H1 (cell line): ENCODE results near the gene BCAS1.

Experiments used
- CEBPB ChIP-seq: IDR thresholded peaks from 2 replicates; pipeline ENCODE4 v1.6.1; 2012; ENCODE audit warnings: low read depth, low read length
- CHD2 ChIP-seq: IDR thresholded peaks from 2 replicates; pipeline ENCODE4 v1.6.1; 2012; ENCODE audit warnings: low read length, improper control_type of control experiment
- EP300 ChIP-seq, 2 experiments: IDR thresholded peaks; 1 replicate in 1 of 2; 2 replicates in 1 of 2; pipeline ENCODE4 v1.6.1; 2011 to 2012; ENCODE audit warnings: low read depth in 2 of 2, low read length in 2 of 2, mild to moderate bottlenecking in 2 of 2, borderline replicate concordance in 1 of 2, inconsistent platforms in 1 of 2, moderate library complexity in 1 of 2
- EZH2 ChIP-seq: fragments of 200-600 bp; sonication (generic); IDR thresholded peaks from 2 replicates; pipeline ENCODE4 v1.7.1; 2012; ENCODE audit warnings: low read depth, mild to moderate bottlenecking, moderate library complexity, low read length, inconsistent platforms; ENCODE audit not compliant: severe bottlenecking
- GTF2F1 ChIP-seq: IDR thresholded peaks from 2 replicates; pipeline ENCODE4 v1.6.1; 2012; ENCODE audit warnings: low read depth, low read length, improper control_type of control experiment, borderline replicate concordance
- POLR2AphosphoS5 ChIP-seq: IDR thresholded peaks from 2 replicates; pipeline ENCODE4 v1.6.1; 2011; ENCODE audit warnings: low read depth, low read length
- YY1 ChIP-seq: IDR thresholded peaks from 2 replicates; pipeline ENCODE4 v1.6.1; 2011; ENCODE audit warnings: low read depth, mild to moderate bottlenecking, low read length
- TF ChIP-seq, protein P1 (sequence below), 3 experiments: IDR thresholded peaks; 1 replicate in 2 of 3; 2 replicates in 1 of 3; pipeline versions ENCODE4 v1.5.1 to v1.6.1; 2011; ENCODE audit warnings: low read length in 3 of 3, mild to moderate bottlenecking in 3 of 3, inconsistent platforms in 2 of 3, low read depth in 1 of 3, moderate library complexity in 1 of 3; ENCODE audit not compliant: insufficient read depth in 1 of 3; ENCODE audit errors: control extremely low read depth in 1 of 3
- TF ChIP-seq, protein P2 (sequence below): IDR thresholded peaks from 2 replicates; pipeline ENCODE4 v1.6.1; 2012; ENCODE audit warnings: inconsistent platforms

DNA sequence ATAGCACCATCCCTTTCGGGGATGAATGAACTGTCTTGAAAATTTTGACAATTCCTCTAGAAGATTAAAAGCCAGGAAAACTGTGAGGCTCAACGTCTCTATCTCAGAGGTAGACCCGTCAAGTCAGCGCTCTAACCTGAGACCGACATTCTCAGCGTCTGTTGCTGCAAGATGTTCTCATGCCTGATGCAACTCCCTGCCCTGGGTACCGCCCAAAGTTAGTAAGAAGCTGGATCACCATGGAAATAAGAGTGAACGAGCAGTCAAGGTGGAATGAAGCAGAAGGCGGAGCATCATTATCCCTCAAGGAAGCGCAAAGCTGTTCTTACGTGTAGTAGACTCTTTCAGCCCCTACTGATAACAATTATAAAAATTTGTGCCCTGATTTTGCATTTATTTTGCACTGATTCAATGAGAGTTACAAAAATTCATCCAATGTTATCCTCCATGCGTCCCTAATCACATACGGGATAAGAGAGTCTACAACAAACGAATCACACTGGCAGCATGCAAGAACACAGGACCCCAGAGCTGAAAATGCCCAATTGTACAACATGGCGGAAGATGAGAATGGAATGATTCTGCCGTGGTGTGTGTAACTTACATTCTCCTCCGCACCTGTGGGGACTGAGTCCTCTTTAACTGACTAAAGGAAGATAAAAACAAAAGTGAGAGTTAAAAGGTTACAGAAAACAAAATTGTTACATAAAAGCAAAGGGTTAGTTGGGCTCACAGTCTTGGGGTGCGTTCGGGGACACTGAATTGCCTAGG is 95.4 kb downstream of the BCAS1 start:
- TF ChIP-seq, protein P1, sequence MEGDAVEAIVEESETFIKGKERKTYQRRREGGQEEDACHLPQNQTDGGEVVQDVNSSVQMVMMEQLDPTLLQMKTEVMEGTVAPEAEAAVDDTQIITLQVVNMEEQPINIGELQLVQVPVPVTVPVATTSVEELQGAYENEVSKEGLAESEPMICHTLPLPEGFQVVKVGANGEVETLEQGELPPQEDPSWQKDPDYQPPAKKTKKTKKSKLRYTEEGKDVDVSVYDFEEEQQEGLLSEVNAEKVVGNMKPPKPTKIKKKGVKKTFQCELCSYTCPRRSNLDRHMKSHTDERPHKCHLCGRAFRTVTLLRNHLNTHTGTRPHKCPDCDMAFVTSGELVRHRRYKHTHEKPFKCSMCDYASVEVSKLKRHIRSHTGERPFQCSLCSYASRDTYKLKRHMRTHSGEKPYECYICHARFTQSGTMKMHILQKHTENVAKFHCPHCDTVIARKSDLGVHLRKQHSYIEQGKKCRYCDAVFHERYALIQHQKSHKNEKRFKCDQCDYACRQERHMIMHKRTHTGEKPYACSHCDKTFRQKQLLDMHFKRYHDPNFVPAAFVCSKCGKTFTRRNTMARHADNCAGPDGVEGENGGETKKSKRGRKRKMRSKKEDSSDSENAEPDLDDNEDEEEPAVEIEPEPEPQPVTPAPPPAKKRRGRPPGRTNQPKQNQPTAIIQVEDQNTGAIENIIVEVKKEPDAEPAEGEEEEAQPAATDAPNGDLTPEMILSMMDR (IDR thresholded peaks at IDR 0.05; ENCODE audit: control extremely low read depth in 1 of 3, insufficient read depth in 1 of 3, low read depth in 1 of 3, low read length in 3 of 3): no peak
- TF ChIP-seq, protein P2, sequence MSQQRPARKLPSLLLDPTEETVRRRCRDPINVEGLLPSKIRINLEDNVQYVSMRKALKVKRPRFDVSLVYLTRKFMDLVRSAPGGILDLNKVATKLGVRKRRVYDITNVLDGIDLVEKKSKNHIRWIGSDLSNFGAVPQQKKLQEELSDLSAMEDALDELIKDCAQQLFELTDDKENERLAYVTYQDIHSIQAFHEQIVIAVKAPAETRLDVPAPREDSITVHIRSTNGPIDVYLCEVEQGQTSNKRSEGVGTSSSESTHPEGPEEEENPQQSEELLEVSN: no peak
- TF ChIP-seq CHD2: no peak
- TF ChIP-seq CEBPB: no peak
- no peak for TF ChIP-seq EZH2
- no peak for TF ChIP-seq EP300 (IDR thresholded peaks at IDR 0.05; ENCODE audit: borderline replicate concordance in 1 of 2, low read depth in 2 of 2, low read length in 2 of 2)
- no peak for TF ChIP-seq GTF2F1
- no peak for TF ChIP-seq YY1
- no peak for TF ChIP-seq POLR2AphosphoS5
